Liver (tissue), 9 donors: ENCODE measurements around the gene GALE. TPM values are rescaled to one million over a fixed set of nuclear protein-coding genes. Genes with fewer than 3 reads are reported as not detected.
A peak's percentile ranks its signal among the peaks of the same experiment; 100 is the strongest.

Experiments
- DNase-seq: peaks from one replicate; pipeline ENCODE4 v3.0.0-alpha.2; 2017; ENCODE audit warnings: low spot score
- H3K27ac ChIP-seq, 2 donors: one replicate each; pipeline ENCODE4 v1.7.0; 2013; ENCODE audit warnings: inconsistent platforms in 2 of 2, low read length in 2 of 2, control low read depth in 1 of 2, low read depth in 1 of 2, mild to moderate bottlenecking in 1 of 2
- H3K27me3 ChIP-seq, 4 donors: one replicate each; pipeline versions ENCODE4 v1.6.1 to v1.7.0; 2013; ENCODE audit warnings: low read length in 3 of 4, inconsistent platforms in 1 of 4, mild to moderate bottlenecking in 1 of 4, moderate library complexity in 1 of 4; ENCODE audit not compliant: control insufficient read depth in 4 of 4, insufficient read depth in 4 of 4
- H3K36me3 ChIP-seq, 4 donors: one replicate each; pipeline versions ENCODE4 v1.6.1 to v1.7.0; 2013; ENCODE audit warnings: low read length in 3 of 4, mild to moderate bottlenecking in 3 of 4, low read depth in 1 of 4, moderate library complexity in 1 of 4; ENCODE audit not compliant: control insufficient read depth in 4 of 4, insufficient read depth in 3 of 4
- H3K4me1 ChIP-seq, 4 donors: one replicate each; pipeline versions ENCODE4 v1.6.1 to v1.7.0; 2013; ENCODE audit warnings: low read length in 3 of 4, mild to moderate bottlenecking in 3 of 4, moderate library complexity in 1 of 4; ENCODE audit not compliant: control insufficient read depth in 4 of 4, insufficient read depth in 4 of 4
- H3K4me3 ChIP-seq, 3 donors: one replicate each; pipeline versions ENCODE4 v1.6.1 to v1.7.0; 2013; ENCODE audit warnings: low read length in 3 of 3, control low read depth in 1 of 3, low read depth in 1 of 3, mild to moderate bottlenecking in 1 of 3
- H3K9ac ChIP-seq, 2 donors: one replicate each; pipeline ENCODE4 v1.7.0; 2013; ENCODE audit warnings: low read length in 2 of 2, mild to moderate bottlenecking in 2 of 2, moderate library complexity in 2 of 2, control low read depth in 1 of 2, low read depth in 1 of 2
- H3K9me3 ChIP-seq, 4 donors: one replicate each; pipeline versions ENCODE4 v1.6.1 to v1.7.0; 2013; ENCODE audit warnings: low read length in 3 of 4; ENCODE audit not compliant: control insufficient read depth in 4 of 4
- EGR1 ChIP-seq, 2 donors: IDR thresholded peaks; 2 replicates each; pipeline ENCODE4 v1.6.1; 2016 to 2018; ENCODE audit warnings: antibody characterized with exemption in 2 of 2, low read depth in 2 of 2
- GABPA ChIP-seq, 2 donors: IDR thresholded peaks in 1 of 2; conservative IDR thresholded peaks in 1 of 2; 2 replicates each; pipeline ENCODE4 v1.6.1; 2016; ENCODE audit warnings: antibody characterized with exemption in 2 of 2, mild to moderate bottlenecking in 1 of 2, moderate library complexity in 1 of 2
- JUND ChIP-seq, 2 donors: IDR thresholded peaks; 2 replicates each; pipeline ENCODE4 v1.6.1; 2016; ENCODE audit warnings: antibody characterized with exemption in 2 of 2
- MAX ChIP-seq: IDR thresholded peaks from 2 replicates; pipeline ENCODE4 v1.6.1; 2016; ENCODE audit warnings: antibody characterized with exemption
- RAD21 ChIP-seq, 2 donors: IDR thresholded peaks; 2 replicates each; pipeline ENCODE4 v1.6.1; 2016; ENCODE audit warnings: antibody characterized with exemption in 2 of 2, mild to moderate bottlenecking in 2 of 2
- RXRA ChIP-seq, 2 donors: IDR thresholded peaks; 2 replicates each; pipeline ENCODE4 v1.6.1; 2017 to 2018; ENCODE audit warnings: antibody characterized with exemption in 2 of 2, mild to moderate bottlenecking in 1 of 2
- SP1 ChIP-seq: IDR thresholded peaks from 2 replicates; pipeline ENCODE4 v1.6.1; 2018; ENCODE audit warnings: antibody characterized with exemption, mild to moderate bottlenecking
- TAF1 ChIP-seq: conservative IDR thresholded peaks from 2 replicates; pipeline ENCODE4 v1.6.1; 2016; ENCODE audit warnings: antibody characterized with exemption, mild to moderate bottlenecking
- YY1 ChIP-seq: IDR thresholded peaks from 2 replicates; pipeline ENCODE4 v1.6.1; 2016; ENCODE audit warnings: antibody characterized with exemption, mild to moderate bottlenecking
- ZBTB33 ChIP-seq: IDR thresholded peaks from 2 replicates; pipeline ENCODE4 v1.6.1; 2016; ENCODE audit warnings: antibody characterized with exemption
- WGBS: extraction: QIAGEN DNeasy Blood & Tissue Kit; methylation state at CpG from one replicate; pipeline ENCODE4 v1.1.7; 2013; 5-methylcytosine and 5-hydroxymethylcytosine counted together
- polyA plus RNA-seq, 2 donors: library from polyadenylated mRNA; stranded (reverse) in 1 of 2; unstranded in 1 of 2; fragments of 200-250 nt in 1 of 2; fragments of >200 nt in 1 of 2; fragmentation: Nextera tagmentation in 1 of 2; extraction: Ambion mirVana in 1 of 2; gene quantifications; one replicate each; pipeline versions ENCODE4 v1.2.1 to v1.2.3, GENCODE V29; 2013 to 2015
- total RNA-seq, 2 donors: library from RNA; depleted of rRNA; stranded (reverse); fragments of >200 nt; gene quantifications; one replicate each; pipeline ENCODE4 v1.2.3, GENCODE V29; 2014
- TF ChIP-seq, protein P1 (sequence below): IDR thresholded peaks from 2 replicates; pipeline ENCODE4 v1.6.1; 2016; ENCODE audit warnings: antibody characterized with exemption, mild to moderate bottlenecking
- TF ChIP-seq, protein P2 (sequence below): IDR thresholded peaks from 2 replicates; pipeline ENCODE4 v1.6.1; 2016; ENCODE audit warnings: antibody characterized with exemption
- donor health status: healthy.
- donor health status: healthy.
- donor health status: healthy.
- donor health status: healthy.
- donor health status: healthy.

Gene GALE
- total and polyA plus RNA-seq, 4 donors, result 22.9 to 43.4 (median 38.7) TPM

GRCh38 chr1:23791516-23792047, 9.0 kb downstream of the GALE start:
- Histone ChIP-seq H3K27ac (peak overlapping the region; percentile 30 to 51), H3K36me3 (peaks cover 6 to 17% (median 9%) of the 10 kb centered on the region in 4 donors)
- 1% methylated on average over 15 of the region's 15 CpGs for WGBS

DNA sequence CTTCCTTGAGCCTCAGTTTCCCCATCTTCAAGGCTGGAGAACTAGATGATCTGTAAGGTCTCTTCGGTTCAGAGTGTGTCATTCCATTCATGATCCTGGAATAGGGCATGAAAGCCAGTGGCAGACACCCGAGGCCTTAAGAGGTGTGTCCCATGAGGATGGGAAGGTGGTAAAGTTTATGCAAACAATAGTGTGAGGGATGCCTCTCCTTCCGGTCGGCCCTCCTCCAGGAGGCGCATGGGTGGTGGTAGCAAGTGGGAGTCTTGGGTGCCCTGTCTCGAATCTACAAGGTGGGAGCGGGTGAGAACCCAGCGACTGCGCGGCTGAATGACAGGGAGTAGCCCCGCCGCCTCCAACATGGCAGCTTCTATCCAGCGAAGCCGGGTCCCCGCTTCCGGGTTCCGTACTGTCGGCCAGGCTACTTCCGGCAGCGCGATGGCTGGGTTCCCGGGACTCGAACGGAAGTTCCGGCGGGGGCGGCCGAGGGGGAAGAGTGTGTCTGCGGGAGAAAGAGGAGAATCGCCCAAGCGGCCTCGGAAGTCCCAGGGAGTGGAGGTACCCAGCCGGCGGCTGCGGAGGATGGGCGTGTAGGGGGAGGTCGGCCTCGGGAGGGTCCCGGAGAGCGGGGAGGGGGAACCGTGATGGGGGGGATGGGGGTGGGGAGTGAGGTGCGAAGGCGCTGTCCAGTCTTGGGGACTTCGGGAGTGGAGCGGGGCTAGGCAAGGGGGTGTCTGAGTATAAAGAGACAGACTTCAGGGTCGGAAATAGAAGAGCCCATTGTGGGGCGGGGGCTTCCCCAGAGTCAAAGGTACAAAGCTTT, 9.6 kb downstream of the GALE start, which contains the start of gene LYPLA2:
Gene LYPLA2, plus strand, starts transcription at position 450 of the 820 bp plus-strand sequence. CDS start 1,538 bp downstream, outside the sequence.
- Histone ChIP-seq H3K4me3 (peak within 1 kb of the TSS; percentile 54 to 87 (median 76)), H3K9ac (peak within 1 kb of the TSS; percentile 52 to 92), H3K36me3 (peaks cover 5 to 18% (median 13%) of the 10 kb centered on the region in 4 donors), H3K9me3 (no peaks in the 10 kb centered on the region), H3K27ac (peak within 1 kb of the TSS; percentile 30 to 51), H3K27me3 (no peaks in the 10 kb centered on the region), H3K4me1 (peaks cover 13 to 38% (median 28%) of the 10 kb centered on the region in 4 donors)
- DNase-seq, result peak; percentile 84
- peak; percentile 75 for TF ChIP-seq MAX
- TF ChIP-seq SP1, result no peak
- TF ChIP-seq RXRA (IDR thresholded peaks at IDR 0.05), result peak in 1 of 2 donors; percentile 17
- peak; percentile 91 to 97 for TF ChIP-seq GABPA (IDR thresholded peaks at IDR 0.05 in 1 of 2, conservative IDR thresholded peaks at IDR 0.05 in 1 of 2)
- TF ChIP-seq, protein P1, sequence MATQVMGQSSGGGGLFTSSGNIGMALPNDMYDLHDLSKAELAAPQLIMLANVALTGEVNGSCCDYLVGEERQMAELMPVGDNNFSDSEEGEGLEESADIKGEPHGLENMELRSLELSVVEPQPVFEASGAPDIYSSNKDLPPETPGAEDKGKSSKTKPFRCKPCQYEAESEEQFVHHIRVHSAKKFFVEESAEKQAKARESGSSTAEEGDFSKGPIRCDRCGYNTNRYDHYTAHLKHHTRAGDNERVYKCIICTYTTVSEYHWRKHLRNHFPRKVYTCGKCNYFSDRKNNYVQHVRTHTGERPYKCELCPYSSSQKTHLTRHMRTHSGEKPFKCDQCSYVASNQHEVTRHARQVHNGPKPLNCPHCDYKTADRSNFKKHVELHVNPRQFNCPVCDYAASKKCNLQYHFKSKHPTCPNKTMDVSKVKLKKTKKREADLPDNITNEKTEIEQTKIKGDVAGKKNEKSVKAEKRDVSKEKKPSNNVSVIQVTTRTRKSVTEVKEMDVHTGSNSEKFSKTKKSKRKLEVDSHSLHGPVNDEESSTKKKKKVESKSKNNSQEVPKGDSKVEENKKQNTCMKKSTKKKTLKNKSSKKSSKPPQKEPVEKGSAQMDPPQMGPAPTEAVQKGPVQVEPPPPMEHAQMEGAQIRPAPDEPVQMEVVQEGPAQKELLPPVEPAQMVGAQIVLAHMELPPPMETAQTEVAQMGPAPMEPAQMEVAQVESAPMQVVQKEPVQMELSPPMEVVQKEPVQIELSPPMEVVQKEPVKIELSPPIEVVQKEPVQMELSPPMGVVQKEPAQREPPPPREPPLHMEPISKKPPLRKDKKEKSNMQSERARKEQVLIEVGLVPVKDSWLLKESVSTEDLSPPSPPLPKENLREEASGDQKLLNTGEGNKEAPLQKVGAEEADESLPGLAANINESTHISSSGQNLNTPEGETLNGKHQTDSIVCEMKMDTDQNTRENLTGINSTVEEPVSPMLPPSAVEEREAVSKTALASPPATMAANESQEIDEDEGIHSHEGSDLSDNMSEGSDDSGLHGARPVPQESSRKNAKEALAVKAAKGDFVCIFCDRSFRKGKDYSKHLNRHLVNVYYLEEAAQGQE, result peak; percentile 45
- peak; percentile 90 to 91 for TF ChIP-seq EGR1 (IDR thresholded peaks at IDR 0.05; ENCODE audit: low read depth in 2 of 2)
- TF ChIP-seq ZBTB33, result no peak
- TF ChIP-seq TAF1, result no peak
- TF ChIP-seq RAD21 (IDR thresholded peaks at IDR 0.05), result peak in 1 of 2 donors; percentile 35
- TF ChIP-seq, protein P2, sequence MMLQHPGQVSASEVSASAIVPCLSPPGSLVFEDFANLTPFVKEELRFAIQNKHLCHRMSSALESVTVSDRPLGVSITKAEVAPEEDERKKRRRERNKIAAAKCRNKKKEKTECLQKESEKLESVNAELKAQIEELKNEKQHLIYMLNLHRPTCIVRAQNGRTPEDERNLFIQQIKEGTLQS, result no peak
- TF ChIP-seq YY1, result peak; percentile 97
- WGBS, result 1% methylated on average over 47 of the region's 47 CpGs

More at GRCh38 chr1:23791516-23792047, 9.0 kb downstream of the GALE start:
- H3K4me1 ChIP-seq, result peaks cover 13 to 38% (median 28%) of the 10 kb centered on the region in 4 donors
- H3K9me3 ChIP-seq, result no peaks in the 10 kb centered on the region
- no peak for DNase-seq
- no peak for TF ChIP-seq JUND (IDR thresholded peaks at IDR 0.05)
- TF ChIP-seq, protein P1, result no peak
- peak overlapping the region; percentile 52 to 92 for H3K9ac ChIP-seq
- H3K27me3 ChIP-seq, result no peaks in the 10 kb centered on the region
- H3K4me3 ChIP-seq, result peak overlapping the region; percentile 54 to 87 (median 76)
